8988T (cell line): ENCODE measurements around the gene DEFB121.

Experiments used
- DNase-seq: peaks from one replicate; pipeline ENCODE4 v3.0.0; 2011

DEFB121 gene

GRCh38 chr20:31355981-31356380 lies 50.0 kb downstream of the DEFB121 start:
- no peak for DNase-seq
